ENCODE data around the gene MAN1A2. TPM values are rescaled to one million over a fixed set of nuclear protein-coding genes. Genes with fewer than 3 reads are reported as not detected.
A peak's percentile ranks its signal among the peaks of the same experiment; 100 is the strongest.

MAN1A2 gene
- total RNA-seq, 1 donor: 51.0 TPM

- peak overlapping the region; percentile 99 for H3K4me2 ChIP-seq (ENCODE audit: insufficient read depth, low read length)
- H3K79me2 ChIP-seq (ENCODE audit: insufficient read depth, low read length): peaks cover 59% of the 10 kb centered on the region
- no peaks in the 10 kb centered on the region for H3K27me3 ChIP-seq (ENCODE audit: insufficient read depth, low read length)
- peaks cover 22% of the 10 kb centered on the region for H4K20me1 ChIP-seq (ENCODE audit: insufficient read depth, low read length)
- peaks cover 17% of the 10 kb centered on the region for H3K4me1 ChIP-seq (ENCODE audit: insufficient read depth, low read length)
- peak overlapping the region; percentile 76 for H3K4me3 ChIP-seq (ENCODE audit: insufficient read depth, low read length)
- TF ChIP-seq CTCF (IDR thresholded peaks at IDR 0.05; ENCODE audit: extremely low read depth, low read depth, low read length): no peak
- no peaks in the 10 kb centered on the region for H3K36me3 ChIP-seq (ENCODE audit: insufficient read depth, low read length)
- H3K9me3 ChIP-seq (ENCODE audit: low read depth, low read length): no peaks in the 10 kb centered on the region
- peak; percentile 66 for DNase-seq (ENCODE audit: insufficient read length, low spot score, missing footprints)
- H3K27ac ChIP-seq (ENCODE audit: low read depth, low read length): peak overlapping the region; percentile 78
- H2AFZ ChIP-seq (ENCODE audit: low read length): peak overlapping the region; percentile 4
Observed at GRCh38 chr1:117368116-117369108, 1.2 kb downstream of the MAN1A2 start.

GRCh38 chr1:117370071-117370470 is 2.8 kb downstream of the MAN1A2 start:
- Histone ChIP-seq H3K36me3 (ENCODE audit: insufficient read depth, low read length) (no peaks in the 10 kb centered on the region), H3K4me1 (ENCODE audit: insufficient read depth, low read length) (peaks cover 17% of the 10 kb centered on the region), H2AFZ (ENCODE audit: low read length) (no peak overlapping the region), H4K20me1 (ENCODE audit: insufficient read depth, low read length) (peaks cover 26% of the 10 kb centered on the region), H3K79me2 (ENCODE audit: insufficient read depth, low read length) (peaks cover 74% of the 10 kb centered on the region), H3K27me3 (ENCODE audit: insufficient read depth, low read length) (no peaks in the 10 kb centered on the region), H3K9me3 (ENCODE audit: low read depth, low read length) (no peaks in the 10 kb centered on the region), H3K27ac (ENCODE audit: low read depth, low read length) (no peak overlapping the region), H3K4me2 (ENCODE audit: insufficient read depth, low read length) (peak overlapping the region; percentile 99), H3K4me3 (ENCODE audit: insufficient read depth, low read length) (peak overlapping the region; percentile 76)
- no peak for TF ChIP-seq CTCF (IDR thresholded peaks at IDR 0.05; ENCODE audit: extremely low read depth, low read depth, low read length)
- no peak for DNase-seq (ENCODE audit: insufficient read length, low spot score, missing footprints)

GRCh38 chr1:117370509-117370908 is 3.3 kb downstream of the MAN1A2 start:
- TF ChIP-seq CTCF (IDR thresholded peaks at IDR 0.05; ENCODE audit: extremely low read depth, low read depth, low read length): no peak
- H2AFZ ChIP-seq (ENCODE audit: low read length): no peak overlapping the region
- no peak for DNase-seq (ENCODE audit: insufficient read length, low spot score, missing footprints)
- H4K20me1 ChIP-seq (ENCODE audit: insufficient read depth, low read length): peaks cover 26% of the 10 kb centered on the region
- H3K27ac ChIP-seq (ENCODE audit: low read depth, low read length): no peak overlapping the region
- peaks cover 78% of the 10 kb centered on the region for H3K79me2 ChIP-seq (ENCODE audit: insufficient read depth, low read length)
- H3K36me3 ChIP-seq (ENCODE audit: insufficient read depth, low read length): no peaks in the 10 kb centered on the region
- H3K4me3 ChIP-seq (ENCODE audit: insufficient read depth, low read length): peak overlapping the region; percentile 76
- no peaks in the 10 kb centered on the region for H3K27me3 ChIP-seq (ENCODE audit: insufficient read depth, low read length)
- no peaks in the 10 kb centered on the region for H3K9me3 ChIP-seq (ENCODE audit: low read depth, low read length)
- peak overlapping the region; percentile 99 for H3K4me2 ChIP-seq (ENCODE audit: insufficient read depth, low read length)
- peaks cover 15% of the 10 kb centered on the region for H3K4me1 ChIP-seq (ENCODE audit: insufficient read depth, low read length)

GRCh38 chr1:117371441-117372151 is 4.3 kb downstream of the MAN1A2 start:
- Histone ChIP-seq H3K4me1 (ENCODE audit: insufficient read depth, low read length) (peaks cover 6% of the 10 kb centered on the region), H3K27ac (ENCODE audit: low read depth, low read length) (no peak overlapping the region), H2AFZ (ENCODE audit: low read length) (no peak overlapping the region), H3K4me3 (ENCODE audit: insufficient read depth, low read length) (no peak overlapping the region), H3K9me3 (ENCODE audit: low read depth, low read length) (no peaks in the 10 kb centered on the region), H3K36me3 (ENCODE audit: insufficient read depth, low read length) (no peaks in the 10 kb centered on the region), H3K27me3 (ENCODE audit: insufficient read depth, low read length) (no peaks in the 10 kb centered on the region), H4K20me1 (ENCODE audit: insufficient read depth, low read length) (peaks cover 26% of the 10 kb centered on the region), H3K4me2 (ENCODE audit: insufficient read depth, low read length) (peak overlapping the region; percentile 16), H3K79me2 (ENCODE audit: insufficient read depth, low read length) (peaks cover 85% of the 10 kb centered on the region)
- no peak for DNase-seq (ENCODE audit: insufficient read length, low spot score, missing footprints)
- no peak for TF ChIP-seq CTCF (IDR thresholded peaks at IDR 0.05; ENCODE audit: extremely low read depth, low read depth, low read length)
